Neural crest cell (in vitro differentiated cells): ENCODE results near the gene NGDN. TPM values are rescaled to one million over a fixed set of nuclear protein-coding genes. Genes with fewer than 3 reads are reported as not detected.
"Not testable (repeated sequence)": the region's sequence is repeated elsewhere in the genome, so short reads cannot be mapped to it uniquely, and the experiment has no call there.

Experiments
- DNase-seq: peaks from one replicate; pipeline ENCODE4 v3.0.0; 2021; ENCODE audit warnings: low read depth, mixed read lengths, low spot score
- H3K27ac Mint-ChIP-seq: one replicate; pipeline ENCODE4 v1.8.0; 2021; ENCODE audit warnings: mild to moderate bottlenecking, mixed read lengths; ENCODE audit not compliant: unreplicated experiment
- H3K27me3 Mint-ChIP-seq: 2 replicates; pipeline ENCODE4 v1.8.0; 2021; ENCODE audit warnings: low read depth, mild to moderate bottlenecking, mixed read lengths
- H3K36me3 Mint-ChIP-seq: 2 replicates; pipeline ENCODE4 v1.8.0; 2021; ENCODE audit warnings: low read depth, mild to moderate bottlenecking, mixed read lengths
- H3K4me1 Mint-ChIP-seq: 2 replicates; pipeline ENCODE4 v1.8.0; 2021; ENCODE audit warnings: mixed read lengths
- H3K4me3 Mint-ChIP-seq: one replicate; pipeline ENCODE4 v1.8.0; 2021; ENCODE audit warnings: mild to moderate bottlenecking, mixed read lengths
- H3K9me3 Mint-ChIP-seq: 2 replicates; pipeline ENCODE4 v1.8.0; 2021; ENCODE audit warnings: mixed read lengths
- CTCF ChIP-seq: fragments of 200-600 bp; sonication (generic); conservative IDR thresholded peaks from 2 replicates; pipeline ENCODE4 v1.5.0; 2021; ENCODE audit warnings: antibody characterized with exemption, mild to moderate bottlenecking
- long read RNA-seq: library from polyadenylated mRNA; unstranded; transcript quantifications from one replicate; pipeline ENCODE4 v2.0.0, GENCODE V29; 2020
- total RNA-seq: library from RNA; stranded (reverse); gene quantifications from 2 replicates; pipeline ENCODE4 v1.2.1, GENCODE V29; 2021

The NGDN gene
- total RNA-seq = 53.3 and 54.7 TPM in 2 replicates
- long read RNA-seq, transcript NGDN-202 (11 exons, 1,143 nt) = major isoform, 76 of 97 reads
- long read RNA-seq, partial matches to known transcripts = 3 of 97 reads
- long read RNA-seq, other reads (novel, unspliced or antisense) = 16 of 97 reads

- no peak within 1 kb of the TSS for H3K4me3 Mint-ChIP-seq
- DNase-seq = peak; percentile 96
- H3K27me3 Mint-ChIP-seq = no peaks in the 10 kb centered on the region
- peak; percentile 85 for TF ChIP-seq CTCF
- peaks cover 11% of the 10 kb centered on the region for H3K4me1 Mint-ChIP-seq
- H3K27ac Mint-ChIP-seq = peak within 1 kb of the TSS; percentile 54
- peaks cover 3% of the 10 kb centered on the region for H3K36me3 Mint-ChIP-seq
- H3K9me3 Mint-ChIP-seq = no peaks in the 10 kb centered on the region
These were observed at the start of gene NGDN for GRCh38 chr14:23469127-23469905. Gene NGDN, plus strand, starts transcription at chr14:23469703. Its CDS starts 13 bp downstream, at chr14:23469716.

DNA sequence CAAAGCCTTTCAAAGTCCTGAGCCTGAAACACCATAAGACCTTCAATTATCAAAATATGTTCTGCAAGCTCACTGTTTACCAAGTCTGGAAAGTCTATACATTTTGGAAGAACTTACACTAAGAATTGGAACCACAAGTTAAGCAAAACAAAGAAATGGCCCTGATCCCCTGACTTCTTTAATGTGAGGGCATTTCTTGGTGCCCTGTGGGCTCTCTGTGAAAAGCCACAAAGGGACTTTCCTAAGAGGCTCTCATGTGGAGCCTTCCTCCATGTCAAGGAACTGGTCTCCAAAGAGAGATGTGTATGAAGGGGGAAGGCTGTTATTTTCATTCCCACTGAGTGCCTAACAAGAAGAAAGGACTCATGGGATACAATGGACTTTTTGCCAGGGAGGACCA, 47.9 kb upstream of the NGDN start:
- H3K4me1 Mint-ChIP-seq = peaks cover 4% of the 10 kb centered on the region
- peaks cover 2% of the 10 kb centered on the region for H3K27me3 Mint-ChIP-seq
- no peak overlapping the region for H3K4me3 Mint-ChIP-seq
- H3K36me3 Mint-ChIP-seq = no peaks in the 10 kb centered on the region
- no peak for TF ChIP-seq CTCF
- DNase-seq = no peak
- no peaks in the 10 kb centered on the region for H3K9me3 Mint-ChIP-seq
- no peak overlapping the region for H3K27ac Mint-ChIP-seq

GRCh38 chr14:23423657-23424056, 45.8 kb upstream of the NGDN start:
- no peak for TF ChIP-seq CTCF
- no peak overlapping the region for H3K27ac Mint-ChIP-seq
- peaks cover 4% of the 10 kb centered on the region for H3K4me1 Mint-ChIP-seq
- no peak for DNase-seq
- H3K9me3 Mint-ChIP-seq = no peaks in the 10 kb centered on the region
- peaks cover 2% of the 10 kb centered on the region for H3K27me3 Mint-ChIP-seq
- H3K36me3 Mint-ChIP-seq = no peaks in the 10 kb centered on the region
- H3K4me3 Mint-ChIP-seq = no peak overlapping the region

DNA sequence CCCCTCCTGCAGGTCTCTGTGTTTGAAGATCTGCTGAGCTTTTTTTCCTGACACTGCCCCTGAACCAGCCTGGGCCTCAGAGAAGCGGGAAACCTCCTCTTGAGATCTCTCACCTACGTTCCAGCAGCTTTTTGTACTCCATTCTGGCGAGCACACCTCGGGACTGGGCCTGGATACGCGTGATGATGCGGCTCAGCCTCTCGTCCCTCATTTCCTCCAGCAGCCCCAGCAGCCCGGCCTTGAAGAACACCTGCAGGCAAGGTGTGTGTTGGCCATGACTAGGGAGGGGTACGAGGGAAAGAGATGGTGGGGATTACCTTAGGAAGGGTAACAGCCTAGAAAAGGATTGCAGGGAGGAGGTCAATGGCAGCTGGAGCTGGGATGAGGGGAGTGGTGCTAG, 44.3 kb upstream of the NGDN start:
- H3K36me3 Mint-ChIP-seq = no peaks in the 10 kb centered on the region
- no peak for TF ChIP-seq CTCF
- peaks cover 3% of the 10 kb centered on the region for H3K4me1 Mint-ChIP-seq
- no peaks in the 10 kb centered on the region for H3K9me3 Mint-ChIP-seq
- DNase-seq = no peak
- peaks cover 2% of the 10 kb centered on the region for H3K27me3 Mint-ChIP-seq
- H3K27ac Mint-ChIP-seq = no peak overlapping the region
- no peak overlapping the region for H3K4me3 Mint-ChIP-seq

DNA sequence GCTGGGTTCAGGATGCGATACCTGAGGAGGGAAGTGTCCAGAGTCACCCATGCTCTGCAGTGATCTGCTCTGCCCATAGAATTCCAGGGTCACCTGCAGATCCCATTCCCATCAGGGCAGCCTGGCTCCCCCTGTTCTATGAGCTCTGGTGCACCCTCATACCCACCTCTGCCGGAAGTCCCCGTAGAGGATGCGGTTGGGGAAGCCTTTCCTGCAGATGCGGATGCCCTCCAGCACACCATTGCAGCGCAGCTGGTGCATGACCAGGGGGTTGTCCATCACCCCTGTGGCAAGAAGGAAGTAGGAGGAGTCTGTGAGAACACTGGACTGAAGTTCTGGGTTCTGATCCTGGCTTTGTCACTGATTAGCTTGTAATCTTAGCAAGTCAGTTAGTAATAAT, 43.7 kb upstream of the NGDN start:
- not testable (repeated sequence) for H3K27ac Mint-ChIP-seq, H3K9me3 Mint-ChIP-seq, H3K4me1 Mint-ChIP-seq, H3K27me3 Mint-ChIP-seq, DNase-seq, H3K36me3 Mint-ChIP-seq, H3K4me3 Mint-ChIP-seq
